ENCODE results near the gene TSSK6. TPM values are rescaled to one million over a fixed set of nuclear protein-coding genes. Genes with fewer than 3 reads are reported as not detected.

TSSK6 gene
- total RNA-seq, 1 experiment from 2014 or later: 2.4 TPM

- no peak for DNase-seq (ENCODE audit: low read depth)
Measured at GRCh38 chr19:19544954-19545591, 29.7 kb upstream of the TSSK6 start.

- DNase-seq (ENCODE audit: low read depth): no peak
Measured at GRCh38 chr19:19544257-19544953, 29.1 kb upstream of the TSSK6 start.

GRCh38 chr19:19543640-19544039 lies 28.3 kb upstream of the TSSK6 start:
- no peak for DNase-seq (ENCODE audit: low read depth)

- DNase-seq (ENCODE audit: low read depth): no peak
Measured at GRCh38 chr19:19543101-19543500, 27.8 kb upstream of the TSSK6 start.

GRCh38 chr19:19542507-19542906 lies 27.2 kb upstream of the TSSK6 start:
- DNase-seq (ENCODE audit: low read depth): no peak

- DNase-seq (ENCODE audit: low read depth): no peak
Measured at GRCh38 chr19:19541616-19542015, 26.3 kb upstream of the TSSK6 start.

- no peak for DNase-seq (ENCODE audit: low read depth)
Measured at GRCh38 chr19:19540715-19541515, 25.6 kb upstream of the TSSK6 start.

GRCh38 chr19:19540064-19540714 lies 24.8 kb upstream of the TSSK6 start:
- no peak for DNase-seq (ENCODE audit: low read depth)

- DNase-seq (ENCODE audit: low read depth): no peak
Measured at GRCh38 chr19:19539698-19540063, 24.3 kb upstream of the TSSK6 start.

GRCh38 chr19:19538785-19539166 lies 23.4 kb upstream of the TSSK6 start:
- DNase-seq (ENCODE audit: low read depth): no peak

GRCh38 chr19:19538061-19538784 lies 22.9 kb upstream of the TSSK6 start, which contains the start of gene CILP2:
Gene CILP2, plus strand, starts transcription at chr19:19538265. Its CDS starts 85 bp downstream, at chr19:19538350.
- DNase-seq (ENCODE audit: low read depth): no peak

GRCh38 chr19:19537075-19538048 lies 22.0 kb upstream of the TSSK6 start:
- no peak for DNase-seq (ENCODE audit: low read depth)

GRCh38 chr19:19535311-19536191 lies 20.2 kb upstream of the TSSK6 start:
- DNase-seq (ENCODE audit: low read depth): no peak

GRCh38 chr19:19534556-19535265 lies 19.4 kb upstream of the TSSK6 start:
- DNase-seq (ENCODE audit: low read depth): no peak

GRCh38 chr19:19533841-19534240 lies 18.5 kb upstream of the TSSK6 start:
- no peak for DNase-seq (ENCODE audit: low read depth)

- DNase-seq (ENCODE audit: low read depth): no peak
Measured at GRCh38 chr19:19532806-19533701, 17.7 kb upstream of the TSSK6 start.

Measured in LHCN-M2 (cell line).